ENCODE results near the gene KCTD5. TPM values are rescaled to one million over a fixed set of nuclear protein-coding genes. Genes with fewer than 3 reads are reported as not detected.
"Not testable (repeated sequence)": the region's sequence is repeated elsewhere in the genome, so short reads cannot be mapped to it uniquely, and the experiment has no call there.

KCTD5 gene
- total and polyA plus RNA-seq, 4 donors: 9.7 to 15.5 (median 13.7) TPM

GRCh38 chr16:2669587-2669986, 12.7 kb upstream of the KCTD5 start:
- H3K27me3 ChIP-seq (ENCODE audit: control insufficient read depth in 1 of 2, insufficient read depth in 2 of 2, low read length in 1 of 2); H3K27ac ChIP-seq (ENCODE audit: low read depth in 1 of 2, low read length in 2 of 2); DNase-seq; intact Hi-C loops (cut with DNase I); H3K4me3 ChIP-seq (ENCODE audit: low read length in 2 of 2); H3K4me1 ChIP-seq (ENCODE audit: control insufficient read depth in 1 of 2, insufficient read depth in 2 of 2, low read length in 2 of 2); ATAC-seq (ENCODE audit: low FRiP score); H3K36me3 ChIP-seq (ENCODE audit: control insufficient read depth in 1 of 2, insufficient read depth in 2 of 2, low read length in 1 of 2); H3K9me3 ChIP-seq (ENCODE audit: control insufficient read depth, low read length): not testable (repeated sequence)
- 77 to 90% methylated on average over 9 to 10 of the region's 10 CpGs for WGBS, 2 donors

GRCh38 chr16:2670017-2670416, 12.3 kb upstream of the KCTD5 start:
- peak; percentile 85 to 90 for DNase-seq
- intact Hi-C loops (cut with DNase I): loop anchor here in 1 of 2 donors (10.0 kb wide), 2 partner anchors 65 to 135 kb away; partner anchors contain the start of genes CEMP1 and PDPK1
- ATAC-seq (ENCODE audit: low FRiP score): not testable (repeated sequence)

GRCh38 chr16:2671193-2671592, 11.1 kb upstream of the KCTD5 start:
- DNase-seq; H3K27ac ChIP-seq (ENCODE audit: low read depth in 1 of 2, low read length in 2 of 2); H3K27me3 ChIP-seq (ENCODE audit: control insufficient read depth in 1 of 2, insufficient read depth in 2 of 2, low read length in 1 of 2); H3K9me3 ChIP-seq (ENCODE audit: control insufficient read depth, low read length); ATAC-seq (ENCODE audit: low FRiP score); H3K4me3 ChIP-seq (ENCODE audit: low read length in 2 of 2); H3K36me3 ChIP-seq (ENCODE audit: control insufficient read depth in 1 of 2, insufficient read depth in 2 of 2, low read length in 1 of 2); H3K4me1 ChIP-seq (ENCODE audit: control insufficient read depth in 1 of 2, insufficient read depth in 2 of 2, low read length in 2 of 2): not testable (repeated sequence)
- 67 to 75% methylated on average over 10 of the region's 10 CpGs for WGBS, 2 donors
- intact Hi-C loops (cut with DNase I): loop anchor here in 1 of 2 donors (10.0 kb wide), 2 partner anchors 66 to 136 kb away; partner anchors contain the start of genes CEMP1 and PDPK1

More at GRCh38 chr16:2670017-2670416, 12.3 kb upstream of the KCTD5 start:
- H3K27me3 ChIP-seq (ENCODE audit: control insufficient read depth in 1 of 2, insufficient read depth in 2 of 2, low read length in 1 of 2); H3K27ac ChIP-seq (ENCODE audit: low read depth in 1 of 2, low read length in 2 of 2); H3K9me3 ChIP-seq (ENCODE audit: control insufficient read depth, low read length); H3K4me1 ChIP-seq (ENCODE audit: control insufficient read depth in 1 of 2, insufficient read depth in 2 of 2, low read length in 2 of 2); H3K36me3 ChIP-seq (ENCODE audit: control insufficient read depth in 1 of 2, insufficient read depth in 2 of 2, low read length in 1 of 2); H3K4me3 ChIP-seq (ENCODE audit: low read length in 2 of 2): not testable (repeated sequence)
- 6 to 8% methylated on average over 15 of the region's 15 CpGs for WGBS, 2 donors

- Histone ChIP-seq H3K9me3 (ENCODE audit: control insufficient read depth, low read length) (no peaks in the 10 kb centered on the region), H3K27me3 (ENCODE audit: control insufficient read depth in 1 of 2, insufficient read depth in 2 of 2, low read length in 1 of 2) (no peaks in the 10 kb centered on the region), H3K27ac (ENCODE audit: low read depth in 1 of 2, low read length in 2 of 2) (no peak overlapping the region), H3K36me3 (ENCODE audit: control insufficient read depth in 1 of 2, insufficient read depth in 2 of 2, low read length in 1 of 2) (no peaks in the 10 kb centered on the region), H3K4me3 (ENCODE audit: low read length in 2 of 2) (no peak overlapping the region), H3K4me1 (ENCODE audit: control insufficient read depth in 1 of 2, insufficient read depth in 2 of 2, low read length in 2 of 2) (no peaks in the 10 kb centered on the region)
- ATAC-seq (ENCODE audit: low FRiP score) (no peak), DNase-seq (no peak)
- WGBS, 2 donors: 90% methylated on average over 13 of the region's 13 CpGs
- intact Hi-C loops (cut with DNase I): loop anchor here in 1 of 2 donors (10.0 kb wide), 2 partner anchors 67 to 137 kb away; partner anchors contain the start of genes CEMP1 and PDPK1
Observed at GRCh38 chr16:2671741-2672140, 10.6 kb upstream of the KCTD5 start.

GRCh38 chr16:2673066-2673999, 9.0 kb upstream of the KCTD5 start:
- Histone ChIP-seq H3K4me1 (ENCODE audit: control insufficient read depth in 1 of 2, insufficient read depth in 2 of 2, low read length in 2 of 2) (no peaks in the 10 kb centered on the region), H3K36me3 (ENCODE audit: control insufficient read depth in 1 of 2, insufficient read depth in 2 of 2, low read length in 1 of 2) (no peaks in the 10 kb centered on the region), H3K27me3 (ENCODE audit: control insufficient read depth in 1 of 2, insufficient read depth in 2 of 2, low read length in 1 of 2) (no peaks in the 10 kb centered on the region), H3K4me3 (ENCODE audit: low read length in 2 of 2) (peak overlapping the region; percentile 62 to 89), H3K9me3 (ENCODE audit: control insufficient read depth, low read length) (no peaks in the 10 kb centered on the region), H3K27ac (ENCODE audit: low read depth in 1 of 2, low read length in 2 of 2) (peak overlapping the region in 1 of 2 donors; percentile 30)
- WGBS, 2 donors: 1% methylated on average over 58 to 107 of the region's 107 CpGs
- peak; percentile 98 for DNase-seq
- intact Hi-C loops (cut with DNase I): loop anchor here in 1 of 2 donors (10.0 kb wide), 2 partner anchors 69 to 139 kb away; partner anchors contain the start of genes CEMP1 and PDPK1
- peak; percentile 99 for ATAC-seq (ENCODE audit: low FRiP score)

- H3K4me3 ChIP-seq (ENCODE audit: low read length in 2 of 2): no peak overlapping the region
- H3K9me3 ChIP-seq (ENCODE audit: control insufficient read depth, low read length): no peaks in the 10 kb centered on the region
- DNase-seq (no peak), ATAC-seq (ENCODE audit: low FRiP score) (no peak)
- no peak overlapping the region for H3K27ac ChIP-seq (ENCODE audit: low read depth in 1 of 2, low read length in 2 of 2)
- intact Hi-C loops (cut with DNase I): loop anchor here in 1 of 2 donors (10.0 kb wide), 2 partner anchors 70 to 140 kb away; partner anchors contain the start of genes CEMP1 and PDPK1
- H3K4me1 ChIP-seq (ENCODE audit: control insufficient read depth in 1 of 2, insufficient read depth in 2 of 2, low read length in 2 of 2): no peaks in the 10 kb centered on the region
- H3K36me3 ChIP-seq (ENCODE audit: control insufficient read depth in 1 of 2, insufficient read depth in 2 of 2, low read length in 1 of 2): no peaks in the 10 kb centered on the region
- WGBS, 2 donors: 75 to 80% methylated on average over 7 of the region's 7 CpGs
- no peaks in the 10 kb centered on the region for H3K27me3 ChIP-seq (ENCODE audit: control insufficient read depth in 1 of 2, insufficient read depth in 2 of 2, low read length in 1 of 2)
Observed at GRCh38 chr16:2675021-2675420, 7.3 kb upstream of the KCTD5 start.

GRCh38 chr16:2675714-2676113, 6.6 kb upstream of the KCTD5 start:
- Histone ChIP-seq H3K36me3 (ENCODE audit: control insufficient read depth in 1 of 2, insufficient read depth in 2 of 2, low read length in 1 of 2) (no peaks in the 10 kb centered on the region), H3K27me3 (ENCODE audit: control insufficient read depth in 1 of 2, insufficient read depth in 2 of 2, low read length in 1 of 2) (no peaks in the 10 kb centered on the region), H3K27ac (ENCODE audit: low read depth in 1 of 2, low read length in 2 of 2) (no peak overlapping the region), H3K4me1 (ENCODE audit: control insufficient read depth in 1 of 2, insufficient read depth in 2 of 2, low read length in 2 of 2) (no peaks in the 10 kb centered on the region), H3K9me3 (ENCODE audit: control insufficient read depth, low read length) (no peaks in the 10 kb centered on the region), H3K4me3 (ENCODE audit: low read length in 2 of 2) (no peak overlapping the region)
- intact Hi-C loops (cut with DNase I): loop anchor here in 1 of 2 donors (10.0 kb wide), 2 partner anchors 71 to 141 kb away; partner anchors contain the start of genes CEMP1 and PDPK1
- no peak for ATAC-seq (ENCODE audit: low FRiP score)
- WGBS, 2 donors: 77 to 79% methylated on average over 16 of the region's 16 CpGs
- DNase-seq: peak in 1 of 2 donors; percentile 45

- not testable (repeated sequence) for H3K27me3 ChIP-seq (ENCODE audit: control insufficient read depth in 1 of 2, insufficient read depth in 2 of 2, low read length in 1 of 2); H3K27ac ChIP-seq (ENCODE audit: low read depth in 1 of 2, low read length in 2 of 2); H3K4me1 ChIP-seq (ENCODE audit: control insufficient read depth in 1 of 2, insufficient read depth in 2 of 2, low read length in 2 of 2); H3K9me3 ChIP-seq (ENCODE audit: control insufficient read depth, low read length); H3K36me3 ChIP-seq (ENCODE audit: control insufficient read depth in 1 of 2, insufficient read depth in 2 of 2, low read length in 1 of 2); H3K4me3 ChIP-seq (ENCODE audit: low read length in 2 of 2); ATAC-seq (ENCODE audit: low FRiP score); DNase-seq
- 90 to 94% methylated on average over 3 of the region's 3 CpGs for WGBS, 2 donors
- intact Hi-C loops (cut with DNase I): loop anchor here in 1 of 2 donors (10.0 kb wide), 2 partner anchors 72 to 142 kb away; partner anchors contain the start of genes CEMP1 and PDPK1
Observed at GRCh38 chr16:2676937-2677336, 5.4 kb upstream of the KCTD5 start.
